H9 (cell line): Measurements from ENCODE around the gene ARHGAP35. TPM values are rescaled to one million over a fixed set of nuclear protein-coding genes. Genes with fewer than 3 reads are reported as not detected.

Experiments
- DNase-seq: peaks from one replicate; pipeline ENCODE4 v3.0.0-alpha.2; 2017
- H2AFZ ChIP-seq: one replicate; pipeline ENCODE4 v1.6.1; 2013; ENCODE audit warnings: mild to moderate bottlenecking, low read length, control low read depth, moderate library complexity
- H2AK5ac ChIP-seq: 2 replicates; pipeline ENCODE4 v1.6.1; 2013; ENCODE audit warnings: low read length, control low read depth, mixed read lengths; ENCODE audit not compliant: insufficient read length
- H2BK120ac ChIP-seq: one replicate; pipeline ENCODE4 v1.6.1; 2013; ENCODE audit warnings: low read depth, mild to moderate bottlenecking, low read length, control low read depth, inconsistent platforms; ENCODE audit not compliant: poor library complexity, severe bottlenecking
- H2BK12ac ChIP-seq: 2 replicates; pipeline ENCODE4 v1.6.1; 2013; ENCODE audit warnings: low read length, control low read depth, mixed read lengths, low read depth; ENCODE audit not compliant: insufficient read length
- H2BK15ac ChIP-seq: 2 replicates; pipeline ENCODE4 v1.6.1; 2013; ENCODE audit warnings: low read depth, low read length, control low read depth
- H2BK20ac ChIP-seq: one replicate; pipeline ENCODE4 v1.6.1; 2013; ENCODE audit warnings: low read depth, mild to moderate bottlenecking, low read length, control low read depth, inconsistent platforms; ENCODE audit not compliant: poor library complexity, severe bottlenecking
- H2BK5ac ChIP-seq: 2 replicates; pipeline ENCODE4 v1.6.1; 2013; ENCODE audit warnings: low read length, control low read depth, mixed read lengths; ENCODE audit not compliant: insufficient read length
- H3K14ac ChIP-seq: 2 replicates; pipeline ENCODE4 v1.6.1; 2013; ENCODE audit warnings: low read length, control low read depth; ENCODE audit not compliant: insufficient read depth
- H3K18ac ChIP-seq: 2 replicates; pipeline ENCODE4 v1.6.1; 2013; ENCODE audit warnings: low read depth, mild to moderate bottlenecking, mixed read lengths, low read length, control low read depth; ENCODE audit not compliant: insufficient read length
- H3K23ac ChIP-seq: 2 replicates; pipeline ENCODE4 v1.6.1; 2013; ENCODE audit warnings: low read length, control low read depth, mixed read lengths, low read depth; ENCODE audit not compliant: insufficient read length
- H3K23me2 ChIP-seq: 2 replicates; pipeline ENCODE4 v1.6.1; 2013; ENCODE audit warnings: low read depth, mild to moderate bottlenecking, mixed read lengths, low read length, control low read depth; ENCODE audit not compliant: insufficient read length, poor library complexity, severe bottlenecking
- H3K27ac ChIP-seq: 2 replicates; pipeline ENCODE4 v1.5.1; 2013; ENCODE audit warnings: low read length, control low read depth, mixed read lengths, low read depth; ENCODE audit not compliant: insufficient read length
- H3K27me3 ChIP-seq: 2 replicates; pipeline ENCODE4 v1.6.1; 2013; ENCODE audit warnings: low read length, control low read depth, inconsistent platforms; ENCODE audit not compliant: insufficient read depth
- H3K4ac ChIP-seq: 2 replicates; pipeline ENCODE4 v1.6.1; 2013; ENCODE audit warnings: low read depth, mild to moderate bottlenecking, control low read depth, inconsistent platforms, low read length, moderate library complexity
- H3K4me1 ChIP-seq: 2 replicates; pipeline ENCODE4 v1.6.1; 2013; ENCODE audit warnings: low read length, control low read depth, inconsistent platforms; ENCODE audit not compliant: insufficient read depth
- H3K4me2 ChIP-seq: 2 replicates; pipeline ENCODE4 v1.6.1; 2013; ENCODE audit warnings: low read length, control low read depth, mixed read lengths; ENCODE audit not compliant: insufficient read length, insufficient read depth
- H3K56ac ChIP-seq: 2 replicates; pipeline ENCODE4 v1.6.1; 2013; ENCODE audit warnings: low read depth, mild to moderate bottlenecking, mixed read lengths, low read length, control low read depth; ENCODE audit not compliant: insufficient read length
- H3K79me1 ChIP-seq: 2 replicates; pipeline ENCODE4 v1.6.1; 2013; ENCODE audit warnings: low read depth, mild to moderate bottlenecking, moderate library complexity, low read length, control low read depth, inconsistent platforms; ENCODE audit not compliant: insufficient read depth, poor library complexity, severe bottlenecking
- H3K79me2 ChIP-seq: 2 replicates; pipeline ENCODE4 v1.6.1; 2013; ENCODE audit warnings: low read length, control low read depth, inconsistent platforms; ENCODE audit not compliant: insufficient read depth
- H3K9ac ChIP-seq: 2 replicates; pipeline ENCODE4 v1.6.1; 2013; ENCODE audit warnings: low read length, control low read depth, mixed read lengths; ENCODE audit not compliant: insufficient read length; ENCODE audit errors: extremely low read depth
- H3K9me3 ChIP-seq: one replicate; pipeline ENCODE4 v1.6.1; 2013; ENCODE audit warnings: low read depth, low read length, inconsistent platforms; ENCODE audit not compliant: control insufficient read depth
- H3T11ph ChIP-seq: one replicate; pipeline ENCODE4 v1.6.1; 2013; ENCODE audit warnings: mild to moderate bottlenecking, low read length, control low read depth, inconsistent platforms
- H4K20me1 ChIP-seq: one replicate; pipeline ENCODE4 v1.6.1; 2013; ENCODE audit not compliant: control insufficient read depth, insufficient read length, insufficient read depth
- H4K5ac ChIP-seq: 2 replicates; pipeline ENCODE4 v1.6.1; 2013; ENCODE audit warnings: low read depth, mild to moderate bottlenecking, mixed read lengths, low read length, control low read depth; ENCODE audit not compliant: insufficient read length
- H4K8ac ChIP-seq: replicated peaks from 2 replicates; pipeline ENCODE4 v1.6.1; 2013; ENCODE audit warnings: low read length, control low read depth, mixed read lengths, low read depth; ENCODE audit not compliant: insufficient read length
- H4K91ac ChIP-seq: 2 replicates; pipeline ENCODE4 v1.6.1; 2013; ENCODE audit warnings: low read depth, mild to moderate bottlenecking, moderate library complexity, mixed read lengths, low read length, control low read depth; ENCODE audit not compliant: insufficient read length
- H3K27ac Mint-ChIP-seq, 3 experiments: 2 replicates in 2 of 3; 3 replicates in 1 of 3; pipeline ENCODE4 v1.8.0; 2020 to 2021; ENCODE audit warnings: mixed read lengths in 3 of 3, mild to moderate bottlenecking in 1 of 3, moderate library complexity in 1 of 3
- H3K27me3 Mint-ChIP-seq: 2 replicates; pipeline ENCODE4 v1.8.0; 2021; ENCODE audit warnings: low read depth, mild to moderate bottlenecking, moderate library complexity, mixed read lengths
- H3K36me3 Mint-ChIP-seq, 3 experiments: 2 replicates in 2 of 3; 3 replicates in 1 of 3; pipeline ENCODE4 v1.8.0; 2020 to 2021; ENCODE audit warnings: low read depth in 3 of 3, mixed read lengths in 3 of 3; ENCODE audit not compliant: insufficient read depth in 1 of 3
- H3K4me1 Mint-ChIP-seq, 2 experiments: 2 replicates each; pipeline ENCODE4 v1.8.0; 2020; ENCODE audit warnings: mixed read lengths in 2 of 2
- H3K4me3 Mint-ChIP-seq, 2 experiments: 2 replicates in 1 of 2; 3 replicates in 1 of 2; pipeline ENCODE4 v1.8.0; 2020 to 2021; ENCODE audit warnings: mild to moderate bottlenecking in 2 of 2, mixed read lengths in 2 of 2, moderate library complexity in 1 of 2
- H3K9me3 Mint-ChIP-seq, 2 experiments: 2 replicates in 1 of 2; 3 replicates in 1 of 2; pipeline ENCODE4 v1.8.0; 2020; ENCODE audit warnings: mild to moderate bottlenecking in 2 of 2, mixed read lengths in 2 of 2, moderate library complexity in 1 of 2
- CTCF ChIP-seq: fragments of 200-600 bp; sonication (generic); conservative IDR thresholded peaks from 3 replicates; pipeline ENCODE4 v1.8.0; 2021; ENCODE audit warnings: antibody characterized with exemption, mild to moderate bottlenecking
- WGBS: extraction: QIAGEN DNeasy Blood & Tissue Kit; methylation state at CpG from one replicate; pipeline ENCODE4 v1.1.7; 2013; ENCODE audit warnings: missing lambda C conversion rate, low lambda C conversion rate, mixed read lengths; ENCODE audit not compliant: insufficient read length; ENCODE audit errors: extremely low coverage; 5-methylcytosine and 5-hydroxymethylcytosine counted together
- total RNA-seq: library from RNA; stranded (reverse); gene quantifications from 2 replicates; pipeline ENCODE4 v1.2.1, GENCODE V29; 2021

Gene ARHGAP35
- total RNA-seq, 1 experiment from 2014 or later, result 49.8 TPM

GRCh38 chr19:46903458-46903857 lies 42.7 kb downstream of the ARHGAP35 start:
- Mint-ChIP-seq H3K4me1 (peaks cover 34 to 36% of the 10 kb centered on the region in 2 experiments), H3K9me3 (no peaks in the 10 kb centered on the region), H3K27me3 (no peaks in the 10 kb centered on the region), H3K4me3 (no peak overlapping the region), H3K27ac (peak overlapping the region in 2 of 3 experiments; percentile 67 to 88; a peak in 2 of 7 replicates), H3K36me3 (no peaks in the 10 kb centered on the region)
- no peak overlapping the region for H3K9ac ChIP-seq
- H4K91ac ChIP-seq, result no peak overlapping the region
- no peak overlapping the region for H4K5ac ChIP-seq
- H3K56ac ChIP-seq, result no peak overlapping the region
- H2BK5ac ChIP-seq, result no peak overlapping the region
- peaks cover 7% of the 10 kb centered on the region; the same call in 1 of the 2 replicates for H3K4me1 ChIP-seq
- H3K27ac ChIP-seq, result no peak overlapping the region
- H3K79me1 ChIP-seq, result no peaks in the 10 kb centered on the region
- TF ChIP-seq CTCF, result no peak
- no peak for DNase-seq
- H3K4ac ChIP-seq, result no peak overlapping the region
- H2BK120ac ChIP-seq, result no peak overlapping the region
- H2AK5ac ChIP-seq, result no peak overlapping the region
- no peaks in the 10 kb centered on the region for H3K9me3 ChIP-seq
- no peak overlapping the region for H3K18ac ChIP-seq
- no peak overlapping the region for H4K8ac ChIP-seq
- H3K27me3 ChIP-seq, result no peaks in the 10 kb centered on the region
- no peaks in the 10 kb centered on the region for H4K20me1 ChIP-seq
- H2BK20ac ChIP-seq, result no peak overlapping the region
- H2AFZ ChIP-seq, result no peak overlapping the region
- no peak overlapping the region for H3K14ac ChIP-seq
- H3K4me2 ChIP-seq, result no peak overlapping the region
- whole genome bisulfite sequencing, result no CpG with 5 or more reads among the region's 3 CpGs
- no peaks in the 10 kb centered on the region for H3K23me2 ChIP-seq
- H3K23ac ChIP-seq, result no peak overlapping the region
- no peak overlapping the region for H3T11ph ChIP-seq
- no peak overlapping the region for H2BK15ac ChIP-seq
- no peak overlapping the region for H2BK12ac ChIP-seq
- H3K79me2 ChIP-seq, result peaks cover 3% of the 10 kb centered on the region; the same call in 1 of the 2 replicates
